DND-41 (cell line): ENCODE measurements around the gene TADA2B.

Experiments
- EZH2 ChIP-seq: IDR thresholded peaks from 3 replicates; pipeline ENCODE4 v1.6.1; 2012; ENCODE audit warnings: borderline replicate concordance, low read depth, mild to moderate bottlenecking, moderate library complexity, low read length, inconsistent platforms; ENCODE audit not compliant: severe bottlenecking
- TF ChIP-seq, protein P1 (sequence below): IDR thresholded peaks from 2 replicates; pipeline ENCODE4 v1.5.1; 2012; ENCODE audit warnings: borderline replicate concordance, low read length, moderate library complexity, mild to moderate bottlenecking; ENCODE audit not compliant: poor library complexity, severe bottlenecking; ENCODE audit errors: extremely low read depth

DNA sequence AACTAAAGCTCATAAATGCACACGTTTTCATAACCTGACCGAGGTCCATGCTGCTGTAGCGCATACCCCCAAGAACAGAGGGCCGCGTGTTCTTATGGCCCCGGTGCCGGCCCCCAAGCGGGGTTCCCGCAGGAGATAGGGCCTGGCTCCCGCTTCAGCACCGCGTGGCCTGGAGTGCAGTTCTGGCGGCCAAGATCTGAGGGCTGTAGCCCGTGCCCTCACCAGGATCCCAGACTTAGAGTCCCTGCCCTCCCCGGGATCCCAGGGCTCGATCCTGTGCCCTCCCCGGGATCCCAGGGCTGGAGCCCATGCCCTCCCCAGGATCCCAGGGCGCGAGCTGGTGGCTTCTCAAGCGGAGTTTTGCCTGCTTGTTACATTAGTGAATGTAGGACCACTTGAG is 25.7 kb downstream of the TADA2B start:
- no peak for TF ChIP-seq EZH2
- TF ChIP-seq, protein P1, sequence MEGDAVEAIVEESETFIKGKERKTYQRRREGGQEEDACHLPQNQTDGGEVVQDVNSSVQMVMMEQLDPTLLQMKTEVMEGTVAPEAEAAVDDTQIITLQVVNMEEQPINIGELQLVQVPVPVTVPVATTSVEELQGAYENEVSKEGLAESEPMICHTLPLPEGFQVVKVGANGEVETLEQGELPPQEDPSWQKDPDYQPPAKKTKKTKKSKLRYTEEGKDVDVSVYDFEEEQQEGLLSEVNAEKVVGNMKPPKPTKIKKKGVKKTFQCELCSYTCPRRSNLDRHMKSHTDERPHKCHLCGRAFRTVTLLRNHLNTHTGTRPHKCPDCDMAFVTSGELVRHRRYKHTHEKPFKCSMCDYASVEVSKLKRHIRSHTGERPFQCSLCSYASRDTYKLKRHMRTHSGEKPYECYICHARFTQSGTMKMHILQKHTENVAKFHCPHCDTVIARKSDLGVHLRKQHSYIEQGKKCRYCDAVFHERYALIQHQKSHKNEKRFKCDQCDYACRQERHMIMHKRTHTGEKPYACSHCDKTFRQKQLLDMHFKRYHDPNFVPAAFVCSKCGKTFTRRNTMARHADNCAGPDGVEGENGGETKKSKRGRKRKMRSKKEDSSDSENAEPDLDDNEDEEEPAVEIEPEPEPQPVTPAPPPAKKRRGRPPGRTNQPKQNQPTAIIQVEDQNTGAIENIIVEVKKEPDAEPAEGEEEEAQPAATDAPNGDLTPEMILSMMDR: no peak
